GM18502 (cell line): ENCODE results near the gene ATP6AP1.
A peak's percentile ranks its signal among the peaks of the same experiment; 100 is the strongest.

ENCODE experiments used
- ATAC-seq: cut with Tn5 transposase; IDR thresholded peaks from one replicate; pipeline ENCODE4 v1.9.1; 2021; ENCODE audit warnings: mild to moderate bottlenecking; ENCODE audit not compliant: unreplicated experiment, poor library complexity

ATP6AP1 gene

GRCh38 chrX:154443992-154444754 is 15.7 kb downstream of the ATP6AP1 start, which contains the start of gene FAM50A:
Gene FAM50A (plus strand): TSS chrX:154444141. CDS start chrX:154444236, 95 bp downstream.
- ATAC-seq: peak; percentile 76

- no peak for ATAC-seq
These were observed 16.3 kb downstream of the ATP6AP1 start for GRCh38 chrX:154444755-154445246.

- ATAC-seq: no peak
These were observed 17.3 kb downstream of the ATP6AP1 start for GRCh38 chrX:154445776-154446175.

- no peak for ATAC-seq
These were observed 18.0 kb downstream of the ATP6AP1 start for GRCh38 chrX:154446430-154446829.

- ATAC-seq: no peak
These were observed 20.0 kb downstream of the ATP6AP1 start for GRCh38 chrX:154448484-154448883.

GRCh38 chrX:154449618-154450017 is 21.1 kb downstream of the ATP6AP1 start:
- ATAC-seq: no peak

GRCh38 chrX:154450312-154450711 is 21.8 kb downstream of the ATP6AP1 start:
- no peak for ATAC-seq

- no peak for ATAC-seq
These were observed 24.3 kb downstream of the ATP6AP1 start for GRCh38 chrX:154452823-154453222.

GRCh38 chrX:154457491-154458115 is 29.1 kb downstream of the ATP6AP1 start:
- peak; percentile 57 for ATAC-seq

- peak; percentile 57 for ATAC-seq
These were observed 29.9 kb downstream of the ATP6AP1 start, which contains the start of gene PLXNA3 for GRCh38 chrX:154458116-154458953. Gene PLXNA3 (plus strand): TSS chrX:154458281. CDS start chrX:154460184, 1,903 bp downstream.

GRCh38 chrX:154458954-154459778 is 30.7 kb downstream of the ATP6AP1 start:
- ATAC-seq: no peak

- ATAC-seq: no peak
These were observed 31.4 kb downstream of the ATP6AP1 start for GRCh38 chrX:154459832-154460231.

- no peak for ATAC-seq
These were observed 31.8 kb downstream of the ATP6AP1 start for GRCh38 chrX:154460326-154460725.

- no peak for ATAC-seq
These were observed 33.9 kb downstream of the ATP6AP1 start for GRCh38 chrX:154462396-154462795.

- ATAC-seq: no peak
These were observed 35.2 kb downstream of the ATP6AP1 start for GRCh38 chrX:154463611-154464220.

GRCh38 chrX:154464806-154465365 is 36.4 kb downstream of the ATP6AP1 start:
- no peak for ATAC-seq

- ATAC-seq: no peak
These were observed 37.1 kb downstream of the ATP6AP1 start for GRCh38 chrX:154465601-154466000.

- no peak for ATAC-seq
These were observed 37.6 kb downstream of the ATP6AP1 start for GRCh38 chrX:154466036-154466435.

GRCh38 chrX:154466907-154467306 is 38.4 kb downstream of the ATP6AP1 start:
- ATAC-seq: no peak
